Kidney capillary endothelial cell (primary cell): ENCODE measurements around the gene ZNF397.

Source experiments
- DNase-seq: peaks from one replicate; pipeline ENCODE4 v3.0.0-alpha.2; 2018; ENCODE audit warnings: low spot score

The ZNF397 gene

GRCh38 chr18:35246831-35247230 is 6.0 kb downstream of the ZNF397 start:
- DNase-seq: no peak

GRCh38 chr18:35247412-35248249 is 6.8 kb downstream of the ZNF397 start:
- DNase-seq: no peak

GRCh38 chr18:35248429-35248828 is 7.6 kb downstream of the ZNF397 start:
- no peak for DNase-seq

- DNase-seq: no peak
These were observed 11.6 kb downstream of the ZNF397 start for GRCh38 chr18:35252466-35252865.

DNA sequence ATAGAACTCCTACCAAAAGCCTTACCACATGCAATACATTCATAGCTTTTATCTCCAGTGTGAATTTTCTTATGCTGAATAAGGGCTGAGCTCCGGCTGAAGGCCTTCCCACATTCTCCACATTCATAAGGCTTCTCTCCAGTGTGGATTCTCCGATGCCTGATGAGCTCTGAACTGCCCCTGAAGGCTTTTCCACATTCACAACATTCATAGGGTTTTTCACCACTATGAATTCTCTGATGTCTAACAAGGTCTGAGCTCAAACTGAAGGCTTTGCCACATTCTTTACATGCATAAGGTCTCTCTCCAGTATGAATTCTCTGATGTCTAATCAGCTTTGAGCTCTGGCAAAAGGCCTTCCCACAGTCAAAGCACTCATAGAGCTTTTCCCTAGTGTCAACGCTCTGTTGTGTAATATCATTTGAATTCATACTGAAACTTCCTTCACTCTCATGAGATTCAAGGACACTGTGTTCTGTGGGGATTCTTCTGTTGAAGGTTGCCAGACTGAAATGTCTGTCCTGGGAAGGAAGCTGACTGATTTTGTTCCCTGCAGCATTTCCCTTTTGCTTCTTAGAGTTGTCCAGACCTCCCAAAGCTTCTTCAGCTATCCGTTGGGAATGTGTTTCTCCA is 12.9 kb downstream of the ZNF397 start:
- no peak for DNase-seq

- no peak for DNase-seq
These were observed 16.1 kb downstream of the ZNF397 start for GRCh38 chr18:35256947-35257346.

DNA sequence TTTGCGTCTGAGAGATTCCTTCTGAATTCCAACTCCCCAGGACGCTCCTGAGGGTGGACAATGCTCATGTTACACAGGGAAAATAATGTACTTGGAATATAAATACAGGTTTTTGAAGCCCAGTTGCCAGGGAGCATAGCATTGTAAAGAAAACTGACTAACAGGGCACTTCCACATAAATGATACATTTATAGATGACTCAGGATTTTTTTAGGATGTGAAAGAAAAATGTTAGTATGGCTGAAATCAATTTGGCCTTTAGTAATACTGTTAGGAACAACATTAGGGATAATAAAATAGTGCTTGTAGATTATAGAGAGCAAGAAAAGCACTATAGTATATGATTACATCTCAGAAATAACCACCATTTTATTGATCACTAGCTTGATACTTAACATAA is 23.6 kb downstream of the ZNF397 start:
- DNase-seq: no peak

- no peak for DNase-seq
These were observed 26.4 kb downstream of the ZNF397 start for GRCh38 chr18:35267161-35267651.

- DNase-seq: no peak
These were observed 27.0 kb downstream of the ZNF397 start for GRCh38 chr18:35267809-35268208.

GRCh38 chr18:35268821-35269220 is 28.0 kb downstream of the ZNF397 start:
- no peak for DNase-seq

- DNase-seq: no peak
These were observed 30.8 kb downstream of the ZNF397 start for GRCh38 chr18:35271656-35272055.

- no peak for DNase-seq
These were observed 35.4 kb downstream of the ZNF397 start for GRCh38 chr18:35276267-35276666.

DNA sequence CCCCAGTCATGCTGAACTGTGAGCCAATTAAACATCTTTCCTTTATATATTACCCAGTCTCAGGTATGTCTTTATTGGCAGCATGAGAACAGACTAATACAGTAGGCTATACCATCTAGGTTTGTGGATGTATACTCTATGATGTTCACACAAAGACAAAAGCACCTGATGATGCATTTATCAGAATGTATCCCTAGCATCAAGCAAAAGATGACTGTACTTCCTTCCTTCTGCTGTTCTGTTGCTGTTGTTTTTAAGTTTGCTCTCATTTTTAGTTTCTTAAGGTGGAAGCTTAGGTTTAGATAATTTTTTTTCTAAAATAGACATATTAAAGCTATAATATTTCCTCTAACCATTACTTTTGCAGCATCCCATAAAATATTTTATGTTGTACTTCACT is 36.8 kb downstream of the ZNF397 start:
- peak; percentile 42 for DNase-seq

GRCh38 chr18:35278085-35278484 is 37.3 kb downstream of the ZNF397 start:
- no peak for DNase-seq

GRCh38 chr18:35278969-35279368 is 38.1 kb downstream of the ZNF397 start:
- DNase-seq: no peak

GRCh38 chr18:35282353-35282752 is 41.5 kb downstream of the ZNF397 start:
- peak; percentile 92 for DNase-seq

DNA sequence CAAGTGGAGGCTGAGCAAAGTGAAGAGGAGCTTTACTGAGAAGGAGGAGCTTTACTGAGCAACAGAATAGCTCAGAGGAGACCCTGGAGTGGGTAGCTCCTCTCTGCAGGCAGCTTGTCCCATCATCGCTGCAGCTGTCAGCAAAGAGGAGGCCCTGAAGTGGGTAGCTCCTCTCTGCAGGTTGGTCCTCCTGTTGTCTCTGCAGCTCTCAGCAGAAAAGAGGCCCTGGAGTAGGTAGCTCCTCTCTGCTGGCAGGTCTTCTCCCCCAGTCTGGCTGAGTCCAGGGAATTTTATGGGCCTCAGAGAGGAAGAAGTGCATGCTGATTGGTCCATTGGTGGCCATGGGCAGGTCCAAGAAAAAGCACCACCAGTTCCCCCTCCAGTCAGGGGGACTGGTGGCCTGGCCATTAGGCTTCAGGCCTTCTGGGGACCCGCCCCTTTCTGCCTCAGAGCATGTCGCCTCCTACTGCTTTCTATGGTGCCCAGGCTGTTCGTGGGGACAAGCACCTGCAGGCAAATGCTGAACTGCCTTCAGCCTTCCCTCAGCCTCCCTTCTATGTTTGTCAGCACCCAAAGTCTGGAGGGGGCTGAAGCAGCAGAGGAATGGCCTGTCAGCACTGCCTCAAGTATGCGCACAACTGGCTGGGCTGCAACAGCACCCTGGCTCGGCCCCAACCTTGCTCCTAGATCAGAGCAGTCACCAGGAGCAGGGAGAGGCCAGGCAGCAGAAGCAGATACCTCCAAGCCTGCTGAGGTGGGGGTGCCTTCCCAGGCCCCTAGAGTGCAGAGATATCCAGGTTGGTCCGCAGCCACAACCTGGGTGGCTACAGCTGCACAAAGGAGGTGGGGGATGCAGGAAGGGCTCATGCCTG is 43.3 kb downstream of the ZNF397 start:
- no peak for DNase-seq

- no peak for DNase-seq
These were observed 44.0 kb downstream of the ZNF397 start for GRCh38 chr18:35284841-35285240.

GRCh38 chr18:35289293-35289692 is 48.5 kb downstream of the ZNF397 start:
- peak; percentile 21 for DNase-seq

GRCh38 chr18:35289727-35290093 is 48.9 kb downstream of the ZNF397 start:
- DNase-seq: no peak

GRCh38 chr18:35290094-35290735 is 49.4 kb downstream of the ZNF397 start, which contains the start of gene ZSCAN30:
Gene ZSCAN30, minus strand, starts transcription at chr18:35290229. Its CDS starts 25,877 bp downstream, at chr18:35264352.
- peak; percentile 87 for DNase-seq

DNA sequence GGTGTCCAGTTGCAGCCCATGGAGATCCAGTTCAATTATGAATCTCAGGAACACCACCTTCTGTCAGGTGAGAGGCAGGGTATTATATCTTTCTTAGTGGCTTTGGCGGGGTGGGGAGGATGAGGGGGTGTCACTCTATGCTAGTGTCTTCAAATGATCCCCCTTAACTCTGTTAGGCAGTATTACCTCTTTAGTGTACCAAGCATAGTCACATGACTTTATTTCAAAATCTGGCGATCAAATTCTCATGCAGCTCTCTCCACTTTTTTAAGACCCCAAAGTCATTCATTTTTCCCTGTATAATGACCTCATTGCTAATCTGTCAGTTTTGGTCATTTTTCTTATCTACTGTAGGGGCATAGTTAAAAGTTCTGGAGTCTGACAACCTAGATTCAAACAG is 50.3 kb downstream of the ZNF397 start:
- DNase-seq: no peak
